SK-N-SH treated with all-trans-retinoic acid at 6 μM for 48 hours (cell line): Measurements from ENCODE around the gene EPB41L2.

Experiments used
- ATAC-seq: fragments of 200-7000 bp; cut with Tn5 transposase; 3 replicates; pipeline ENCODE4 v1.9.1; 2020; ENCODE audit warnings: mild to moderate bottlenecking, moderate library complexity
- ARNTL ChIP-seq: fragments of 450-650 bp; formaldehyde crosslinking; IDR thresholded peaks from 2 replicates; pipeline ENCODE4 v1.5.0; 2020; ENCODE audit warnings: low read depth, mild to moderate bottlenecking, moderate library complexity, borderline replicate concordance
- CREB5 ChIP-seq: fragments of 250-450 bp; sonication (Bioruptor Pico); IDR thresholded peaks from 2 replicates; pipeline ENCODE4 v1.5.1; 2020; ENCODE audit warnings: low read depth, mild to moderate bottlenecking, moderate library complexity
- CSRNP3 ChIP-seq: fragments of 250-450 bp; sonication (Bioruptor Pico); IDR thresholded peaks from 2 replicates; pipeline ENCODE4 v1.5.1; 2021; ENCODE audit warnings: mild to moderate bottlenecking, moderate library complexity
- ESRRG ChIP-seq: fragments of 250-450 bp; sonication (Bioruptor Pico); IDR thresholded peaks from 2 replicates; pipeline ENCODE4 v1.6.1; 2021; ENCODE audit warnings: mild to moderate bottlenecking
- GLIS3 ChIP-seq: fragments of 250-450 bp; sonication (Bioruptor Pico); IDR thresholded peaks from 2 replicates; pipeline ENCODE4 v1.5.0; 2020; ENCODE audit warnings: mild to moderate bottlenecking, moderate library complexity
- ISL1 ChIP-seq: fragments of 250-450 bp; sonication (Bioruptor Pico); IDR thresholded peaks from 2 replicates; pipeline ENCODE4 v2.1.2; 2022; ENCODE audit warnings: mild to moderate bottlenecking, moderate library complexity
- OSR1 ChIP-seq: fragments of 250-450 bp; sonication (Bioruptor Pico); IDR thresholded peaks from 2 replicates; pipeline ENCODE4 v1.8.0; 2022; ENCODE audit warnings: moderate library complexity, mild to moderate bottlenecking, inconsistent platforms
- PATZ1 ChIP-seq: fragments of 250-450 bp; sonication (Bioruptor Pico); IDR thresholded peaks from 2 replicates; pipeline ENCODE4 v1.8.0; 2020; ENCODE audit warnings: mild to moderate bottlenecking, moderate library complexity, borderline replicate concordance
- POU6F1 ChIP-seq: fragments of 250-450 bp; sonication (Bioruptor Pico); IDR thresholded peaks from 2 replicates; pipeline ENCODE4 v1.8.0; 2021; ENCODE audit warnings: low read depth, mild to moderate bottlenecking, moderate library complexity, borderline replicate concordance
- PPARA ChIP-seq: fragments of 250-450 bp; sonication (Bioruptor Pico); IDR thresholded peaks from 2 replicates; pipeline ENCODE4 v1.5.0; 2020; ENCODE audit warnings: mild to moderate bottlenecking, borderline replicate concordance
- RARB ChIP-seq: fragments of 250-450 bp; sonication (Bioruptor Pico); IDR thresholded peaks from 2 replicates; pipeline ENCODE4 v1.8.0; 2021; ENCODE audit warnings: mild to moderate bottlenecking, moderate library complexity
- SNAI2 ChIP-seq: fragments of 250-450 bp; sonication (Bioruptor Pico); IDR thresholded peaks from 2 replicates; pipeline ENCODE4 v1.5.0; 2020; ENCODE audit warnings: mild to moderate bottlenecking, moderate library complexity
- TCF4 ChIP-seq: fragments of 250-450 bp; sonication (Bioruptor Pico); IDR thresholded peaks from 2 replicates; pipeline ENCODE4 v1.8.0; 2021; ENCODE audit warnings: mild to moderate bottlenecking, moderate library complexity, borderline replicate concordance
- TOX ChIP-seq: fragments of 250-450 bp; sonication (Bioruptor Pico); IDR thresholded peaks from 2 replicates; pipeline ENCODE4 v1.8.0; 2021; ENCODE audit warnings: mild to moderate bottlenecking, moderate library complexity, borderline replicate concordance
- ZC3H10 ChIP-seq: fragments of 250-450 bp; sonication (Bioruptor Pico); IDR thresholded peaks from 2 replicates; pipeline ENCODE4 v1.5.1; 2021; ENCODE audit warnings: mild to moderate bottlenecking, moderate library complexity
- ZFP30 ChIP-seq: fragments of 450-650 bp; formaldehyde crosslinking; IDR thresholded peaks from 2 replicates; pipeline ENCODE4 v1.5.0; 2022; ENCODE audit warnings: mild to moderate bottlenecking, moderate library complexity
- ZNF565 ChIP-seq: fragments of 450-650 bp; formaldehyde crosslinking; conservative IDR thresholded peaks from 2 replicates; pipeline ENCODE4 v1.5.0; 2020; ENCODE audit warnings: low read depth, mild to moderate bottlenecking, moderate library complexity
- ZNF70 ChIP-seq: fragments of 450-650 bp; formaldehyde crosslinking; IDR thresholded peaks from 2 replicates; pipeline ENCODE4 v1.5.0; 2020; ENCODE audit warnings: mild to moderate bottlenecking, moderate library complexity
- ZNF8 ChIP-seq: fragments of 450-650 bp; formaldehyde crosslinking; IDR thresholded peaks from 2 replicates; pipeline ENCODE4 v1.5.0; 2020; ENCODE audit warnings: mild to moderate bottlenecking, moderate library complexity

EPB41L2 gene

GRCh38 chr6:130934848-130935585 is 128.0 kb downstream of the EPB41L2 start:
- no peak for ATAC-seq
- TF ChIP-seq ZFP30 (CRISPR knock-in tag) = no peak
- TF ChIP-seq SNAI2 (CRISPR knock-in tag) = no peak
- TF ChIP-seq ZNF565 (CRISPR knock-in tag) = no peak
- TF ChIP-seq PPARA (CRISPR knock-in tag) = no peak
- no peak for TF ChIP-seq TOX (CRISPR knock-in tag)

GRCh38 chr6:130933712-130934200 is 129.3 kb downstream of the EPB41L2 start:
- no peak for ATAC-seq
- TF ChIP-seq GLIS3 = no peak

GRCh38 chr6:130932921-130933320 is 130.1 kb downstream of the EPB41L2 start:
- TF ChIP-seq SNAI2 (CRISPR knock-in tag) (no peak), ESRRG (CRISPR knock-in tag) (no peak), OSR1 (CRISPR knock-in tag) (no peak), PATZ1 (CRISPR knock-in tag) (no peak), ISL1 (no peak)
- ATAC-seq = no peak

GRCh38 chr6:130932438-130932837 is 130.6 kb downstream of the EPB41L2 start:
- ATAC-seq = no peak
- TF ChIP-seq ESRRG (CRISPR knock-in tag) (no peak), POU6F1 (CRISPR knock-in tag) (no peak), CSRNP3 (CRISPR knock-in tag) (no peak), ZNF70 (CRISPR knock-in tag) (no peak), OSR1 (CRISPR knock-in tag) (no peak), PATZ1 (CRISPR knock-in tag) (no peak), ZNF8 (no peak), CREB5 (CRISPR knock-in tag) (no peak), SNAI2 (CRISPR knock-in tag) (no peak), ZC3H10 (CRISPR knock-in tag) (no peak), TOX (CRISPR knock-in tag) (no peak), PPARA (CRISPR knock-in tag) (no peak), ISL1 (no peak), ZFP30 (CRISPR knock-in tag) (no peak), GLIS3 (no peak), RARB (CRISPR knock-in tag) (no peak), TCF4 (CRISPR knock-in tag) (no peak), ARNTL (CRISPR knock-in tag) (no peak)
- TF ChIP-seq, all 23 proteins: peak for 0
